IPS DF 6.9 (cell line): Measurements from ENCODE around the gene PHLDA1.

Experiments
- DNase-seq: peaks from one replicate; pipeline ENCODE4 v3.0.0-alpha.2; 2013; ENCODE audit warnings: low read depth, low spot score
- H3K27ac ChIP-seq: one replicate; pipeline ENCODE4 v1.5.1; 2013; ENCODE audit warnings: low read length, control low read depth
- H3K27me3 ChIP-seq: 2 replicates; pipeline ENCODE4 v1.6.1; 2013; ENCODE audit warnings: mild to moderate bottlenecking, low read length; ENCODE audit not compliant: control insufficient read depth, insufficient read depth
- H3K36me3 ChIP-seq: 2 replicates; pipeline ENCODE4 v1.6.1; 2013; ENCODE audit warnings: low read length; ENCODE audit not compliant: control insufficient read depth, insufficient read depth
- H3K4me1 ChIP-seq: 2 replicates; pipeline ENCODE4 v1.6.1; 2013; ENCODE audit warnings: low read length; ENCODE audit not compliant: control insufficient read depth, insufficient read depth
- H3K4me3 ChIP-seq: 2 replicates; pipeline ENCODE4 v1.5.1; 2013; ENCODE audit warnings: mild to moderate bottlenecking, low read length
- H3K9me3 ChIP-seq: 2 replicates; pipeline ENCODE4 v1.6.1; 2013; ENCODE audit warnings: low read length, inconsistent platforms; ENCODE audit not compliant: control insufficient read depth, insufficient read depth
- WGBS: extraction: QIAGEN DNeasy Blood & Tissue Kit; methylation state at CpG from one replicate; pipeline ENCODE4 v1.1.7; 2013; ENCODE audit warnings: mixed read lengths, missing lambda C conversion rate; ENCODE audit not compliant: insufficient read length, insufficient coverage; 5-methylcytosine and 5-hydroxymethylcytosine counted together

The PHLDA1 gene

DNA sequence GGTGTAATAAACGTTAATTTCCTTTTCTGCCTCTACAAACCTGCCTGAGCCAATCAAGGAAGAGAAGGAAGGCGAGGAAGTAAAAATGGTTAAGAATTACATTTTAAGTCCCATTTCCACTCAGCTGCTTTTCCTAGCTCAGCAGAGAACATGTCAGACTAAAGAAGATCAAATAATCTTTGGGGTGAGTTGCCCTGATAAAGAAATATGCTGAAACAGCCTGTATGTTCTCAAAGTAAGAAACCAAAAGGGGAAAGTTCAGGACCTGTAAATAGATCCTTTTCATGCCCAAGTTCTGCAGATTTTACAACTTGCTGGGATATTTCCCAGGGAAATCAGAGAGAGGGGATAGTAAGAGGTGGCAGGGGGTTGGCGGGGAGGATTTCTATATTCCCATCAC, 55.5 kb downstream of the PHLDA1 start:
- Histone ChIP-seq H3K27ac (no peak overlapping the region), H3K36me3 (no peaks in the 10 kb centered on the region), H3K9me3 (no peaks in the 10 kb centered on the region), H3K4me3 (no peak overlapping the region), H3K4me1 (peaks cover 5% of the 10 kb centered on the region; the same call in 1 of the 2 replicates), H3K27me3 (no peaks in the 10 kb centered on the region)
- no CpG with 5 or more reads among the region's 3 CpGs for WGBS
- no peak for DNase-seq

DNA sequence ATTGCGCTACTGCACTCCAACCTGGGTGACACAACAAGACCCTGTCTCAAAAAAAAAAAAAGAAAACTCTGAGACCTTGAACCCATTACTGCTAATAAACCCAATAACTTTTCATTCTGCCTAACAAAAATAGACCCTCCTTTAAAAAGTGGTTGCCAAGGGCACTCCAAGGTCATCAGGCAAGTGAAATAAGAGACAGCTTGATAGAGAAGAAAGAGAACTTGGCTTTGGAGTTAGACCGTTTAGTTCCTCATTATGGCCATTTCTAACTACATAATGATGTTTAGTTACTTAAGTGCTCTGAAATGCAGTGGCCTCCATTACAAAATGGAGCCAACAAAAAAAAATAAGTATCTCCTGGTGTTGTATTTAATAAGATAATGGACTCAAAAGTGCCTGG, 55.9 kb downstream of the PHLDA1 start:
- no CpG with 5 or more reads among the region's 2 CpGs for WGBS
- Histone ChIP-seq H3K27ac (no peak overlapping the region), H3K9me3 (no peaks in the 10 kb centered on the region), H3K27me3 (no peaks in the 10 kb centered on the region), H3K4me3 (no peak overlapping the region), H3K4me1 (peaks cover 5% of the 10 kb centered on the region; the same call in 1 of the 2 replicates), H3K36me3 (no peaks in the 10 kb centered on the region)
- DNase-seq = no peak
